Body of pancreas (tissue), 4 donors: ENCODE results near the gene SLC24A3. TPM values are rescaled to one million over a fixed set of nuclear protein-coding genes. Genes with fewer than 3 reads are reported as not detected.

Experiments used
- ATAC-seq: fragments of 150-250 bp; one replicate; pipeline ENCODE4 v1.9.1; 2016
- DNase-seq, 4 donors: peaks; one replicate each; pipeline ENCODE4 v3.0.0-alpha.2; 2019
- H3K27ac ChIP-seq, 4 donors: fragments of 200-600 bp; sonication (generic); 1 replicate in 3 of 4; 2 replicates in 1 of 4; pipeline versions ENCODE4 v1.5.1 to v1.6.1; 2016 to 2019; ENCODE audit warnings: mild to moderate bottlenecking in 1 of 4, mixed read lengths in 1 of 4, moderate library complexity in 1 of 4
- H3K27me3 ChIP-seq, 2 donors: fragments of 200-600 bp; sonication (generic); one replicate each; pipeline ENCODE4 v1.6.0; 2016; ENCODE audit warnings: mild to moderate bottlenecking in 1 of 2
- H3K36me3 ChIP-seq, 2 donors: fragments of 200-600 bp; sonication (generic); replicated peaks in 1 of 2; 2 replicates each; pipeline ENCODE4 v1.5.1; 2016; ENCODE audit warnings: low read depth in 2 of 2; ENCODE audit not compliant: insufficient read depth in 1 of 2
- H3K4me1 ChIP-seq: fragments of 200-600 bp; sonication (generic); one replicate; pipeline ENCODE4 v1.6.0; 2016
- H3K4me3 ChIP-seq, 2 donors: fragments of 200-600 bp; sonication (generic); 1 replicate in 1 of 2; 2 replicates in 1 of 2; pipeline ENCODE4 v1.5.1; 2016 to 2019
- H3K9me3 ChIP-seq, 3 donors: fragments of 200-600 bp; sonication (generic); 1 replicate in 2 of 3; 2 replicates in 1 of 3; pipeline ENCODE4 v1.5.1; 2016
- CTCF ChIP-seq, 7 experiments: fragments of 450-650 bp in 4 of 7; fragments of 200-600 bp in 3 of 7; sonication (generic) in 3 of 7; IDR thresholded peaks; one replicate each; pipeline ENCODE4 v1.5.1; 2016 to 2019; ENCODE audit warnings: antibody characterized with exemption in 7 of 7
- POLR2A ChIP-seq, 3 donors: fragments of 450-650 bp; IDR thresholded peaks; one replicate each; pipeline ENCODE4 v1.6.1; 2016; ENCODE audit warnings: antibody characterized with exemption in 3 of 3, mild to moderate bottlenecking in 2 of 3
- WGBS, 2 donors: methylation state at CpG; one replicate each; pipeline ENCODE4 v1.1.5; 2017; 5-methylcytosine and 5-hydroxymethylcytosine counted together
- intact Hi-C: fragments of 100-400 bp; cut with DNase I; formaldehyde crosslinking; loops from one replicate; pipeline ENCODE4 v1.15.1; 2023
- total RNA-seq, 2 donors: library from RNA; depleted of rRNA; stranded (reverse); fragments of >200 nt; gene quantifications; one replicate each; pipeline ENCODE4 v1.1.0, GENCODE V29; 2016

Gene SLC24A3
- total RNA-seq, 2 donors from 2014 or later = 0.66 to 1.0 TPM

DNA sequence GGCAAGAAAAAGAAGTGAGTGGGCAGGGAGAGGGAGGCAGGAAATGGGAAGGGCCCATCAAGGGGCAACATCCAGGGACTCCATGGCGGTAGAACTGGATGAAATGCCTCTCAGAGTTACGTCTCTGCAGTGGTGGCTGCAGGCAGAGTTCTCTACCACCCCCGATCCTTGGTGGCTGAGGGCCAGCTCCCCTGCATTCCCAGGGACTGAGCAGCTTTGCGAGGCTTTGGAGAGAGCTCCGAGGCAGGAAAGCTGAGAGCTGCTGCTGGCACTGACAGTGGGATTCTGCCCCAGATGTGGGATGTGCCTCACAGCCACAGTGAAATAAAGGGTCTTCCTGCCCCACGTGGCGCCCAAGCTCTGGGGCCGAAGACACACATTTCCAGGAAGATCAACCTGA is 236.6 kb downstream of the SLC24A3 start:
- Histone ChIP-seq H3K4me3 (no peak overlapping the region), H3K27ac (no peak overlapping the region), H3K27me3 (no peaks in the 10 kb centered on the region), H3K36me3 (no peaks in the 10 kb centered on the region), H3K4me1 (no peaks in the 10 kb centered on the region), H3K9me3 (no peaks in the 10 kb centered on the region)
- 52 to 70% methylated on average over 6 to 8 of the region's 8 CpGs for WGBS, 2 donors
- DNase-seq (no peak), ATAC-seq (no peak)
- TF ChIP-seq POLR2A (IDR thresholded peaks at IDR 0.05) (no peak), CTCF (IDR thresholded peaks at IDR 0.05) (no peak)
- intact Hi-C loops = no loop called here

- Histone ChIP-seq H3K9me3 (no peaks in the 10 kb centered on the region), H3K36me3 (no peaks in the 10 kb centered on the region), H3K4me1 (no peaks in the 10 kb centered on the region), H3K4me3 (no peak overlapping the region), H3K27ac (no peak overlapping the region), H3K27me3 (no peaks in the 10 kb centered on the region)
- WGBS, 2 donors = 60 to 67% methylated on average over 8 of the region's 8 CpGs
- intact Hi-C loops = no loop called here
- TF ChIP-seq POLR2A (IDR thresholded peaks at IDR 0.05) (no peak), CTCF (IDR thresholded peaks at IDR 0.05) (no peak)
- DNase-seq = no peak
- ATAC-seq = no peak
These were observed 238.9 kb downstream of the SLC24A3 start for GRCh38 chr20:19451231-19451922.

- Histone ChIP-seq H3K27me3 (no peaks in the 10 kb centered on the region), H3K36me3 (no peaks in the 10 kb centered on the region), H3K4me1 (no peaks in the 10 kb centered on the region), H3K27ac (no peak overlapping the region), H3K9me3 (no peaks in the 10 kb centered on the region), H3K4me3 (no peak overlapping the region)
- intact Hi-C loops = no loop called here
- WGBS, 2 donors = 48 to 60% methylated on average over 9 of the region's 9 CpGs
- DNase-seq = no peak
- no peak for ATAC-seq
- no peak for TF ChIP-seq POLR2A (IDR thresholded peaks at IDR 0.05)
- no peak for TF ChIP-seq CTCF (IDR thresholded peaks at IDR 0.05)
These were observed 239.5 kb downstream of the SLC24A3 start for GRCh38 chr20:19451923-19452295.

DNA sequence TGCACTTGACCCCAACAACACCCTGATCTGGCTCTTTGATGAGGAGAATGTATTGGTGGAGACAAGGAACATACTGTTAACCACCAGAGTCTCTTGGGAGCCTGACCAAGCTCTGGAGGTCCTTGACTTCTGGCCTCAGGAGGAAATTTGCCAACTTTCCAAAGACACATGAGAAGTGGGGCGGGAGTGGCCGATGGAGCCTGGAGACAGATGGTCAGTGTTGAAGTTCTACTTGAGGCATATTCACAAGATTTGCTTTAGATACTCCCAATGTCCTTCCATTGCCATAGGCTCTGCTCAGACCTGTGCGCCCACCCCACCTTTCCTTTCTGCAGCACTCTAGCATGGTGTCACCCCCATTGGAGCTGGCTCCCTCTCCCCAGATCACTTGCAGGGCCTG is 241.0 kb downstream of the SLC24A3 start:
- no peaks in the 10 kb centered on the region for H3K4me1 ChIP-seq
- intact Hi-C loops = no loop called here
- no peaks in the 10 kb centered on the region for H3K27me3 ChIP-seq
- no peak for ATAC-seq
- no peaks in the 10 kb centered on the region for H3K9me3 ChIP-seq
- no peak overlapping the region for H3K27ac ChIP-seq
- 89 to 98% methylated on average over 3 of the region's 3 CpGs for WGBS, 2 donors
- no peak overlapping the region for H3K4me3 ChIP-seq
- H3K36me3 ChIP-seq = no peaks in the 10 kb centered on the region
- TF ChIP-seq CTCF (IDR thresholded peaks at IDR 0.05) (no peak), POLR2A (IDR thresholded peaks at IDR 0.05) (no peak)
- DNase-seq = no peak

DNA sequence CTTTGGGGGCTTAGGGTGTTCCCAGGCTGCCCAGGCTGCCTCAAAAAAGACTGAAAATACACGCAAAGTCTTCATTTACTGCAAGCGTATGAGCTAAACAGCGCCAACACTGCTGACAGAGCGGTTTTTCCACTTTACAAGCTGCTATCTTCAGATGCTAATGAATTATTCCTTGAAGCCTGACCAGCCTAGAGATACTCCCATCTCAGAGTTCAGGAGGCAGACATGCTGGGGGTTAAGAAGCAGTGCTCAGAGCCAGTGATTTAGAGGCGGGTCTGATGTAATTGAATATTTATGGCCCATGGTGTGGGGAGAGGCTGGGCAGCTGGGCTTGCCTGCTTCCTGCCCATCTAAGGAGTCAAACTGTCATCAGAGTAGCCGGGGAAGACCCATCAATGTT is 241.4 kb downstream of the SLC24A3 start:
- TF ChIP-seq CTCF (IDR thresholded peaks at IDR 0.05) = no peak
- TF ChIP-seq POLR2A (IDR thresholded peaks at IDR 0.05) = no peak
- H3K4me3 ChIP-seq = no peak overlapping the region
- no peak overlapping the region for H3K27ac ChIP-seq
- intact Hi-C loops = no loop called here
- no peaks in the 10 kb centered on the region for H3K9me3 ChIP-seq
- DNase-seq (no peak), ATAC-seq (no peak)
- no peaks in the 10 kb centered on the region for H3K27me3 ChIP-seq
- H3K36me3 ChIP-seq = no peaks in the 10 kb centered on the region
- 74 to 84% methylated on average over 6 of the region's 6 CpGs for WGBS, 2 donors
- H3K4me1 ChIP-seq = no peaks in the 10 kb centered on the region
